AG09309 (cell line): ENCODE results near the gene SPEN.
"Not testable (repeated sequence)": the region's sequence is repeated elsewhere in the genome, so short reads cannot be mapped to it uniquely, and the experiment has no call there.

Experiments used
- DNase-seq: peaks from one replicate; pipeline ENCODE4 v3.0.0-alpha.2; 2010; ENCODE audit warnings: low read depth
- H3K4me3 ChIP-seq: 2 replicates; pipeline ENCODE4 v1.5.1; 2011; ENCODE audit warnings: mild to moderate bottlenecking, low read depth, low read length, moderate library complexity; ENCODE audit not compliant: control insufficient read depth
- TF ChIP-seq, protein P1 (sequence below): IDR thresholded peaks from 2 replicates; pipeline ENCODE4 v1.5.1; 2011; ENCODE audit warnings: mild to moderate bottlenecking, low read depth, low read length, inconsistent platforms; ENCODE audit not compliant: insufficient read depth, control insufficient read depth; ENCODE audit errors: missing control alignments

The SPEN gene

DNA sequence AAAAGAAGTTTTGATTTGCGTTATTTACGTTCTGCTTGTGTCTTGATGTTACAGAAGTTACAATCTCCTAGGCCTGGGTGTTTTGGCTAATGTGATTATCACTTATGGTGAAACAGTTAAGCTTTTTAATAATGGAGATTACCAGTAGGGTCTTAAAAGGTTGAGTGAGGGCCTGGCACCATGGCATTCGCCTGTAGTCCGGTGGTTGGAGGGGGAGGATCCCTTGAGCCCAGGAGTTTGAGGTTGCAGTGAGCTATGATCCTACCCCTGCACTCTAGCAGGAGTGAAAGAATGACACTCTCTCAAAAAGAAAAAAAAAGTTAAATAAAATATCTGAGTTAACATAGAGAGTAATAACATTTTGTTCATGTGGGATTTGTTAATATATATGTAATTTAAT lies 8.8 kb upstream of the SPEN start:
- TF ChIP-seq, protein P1, sequence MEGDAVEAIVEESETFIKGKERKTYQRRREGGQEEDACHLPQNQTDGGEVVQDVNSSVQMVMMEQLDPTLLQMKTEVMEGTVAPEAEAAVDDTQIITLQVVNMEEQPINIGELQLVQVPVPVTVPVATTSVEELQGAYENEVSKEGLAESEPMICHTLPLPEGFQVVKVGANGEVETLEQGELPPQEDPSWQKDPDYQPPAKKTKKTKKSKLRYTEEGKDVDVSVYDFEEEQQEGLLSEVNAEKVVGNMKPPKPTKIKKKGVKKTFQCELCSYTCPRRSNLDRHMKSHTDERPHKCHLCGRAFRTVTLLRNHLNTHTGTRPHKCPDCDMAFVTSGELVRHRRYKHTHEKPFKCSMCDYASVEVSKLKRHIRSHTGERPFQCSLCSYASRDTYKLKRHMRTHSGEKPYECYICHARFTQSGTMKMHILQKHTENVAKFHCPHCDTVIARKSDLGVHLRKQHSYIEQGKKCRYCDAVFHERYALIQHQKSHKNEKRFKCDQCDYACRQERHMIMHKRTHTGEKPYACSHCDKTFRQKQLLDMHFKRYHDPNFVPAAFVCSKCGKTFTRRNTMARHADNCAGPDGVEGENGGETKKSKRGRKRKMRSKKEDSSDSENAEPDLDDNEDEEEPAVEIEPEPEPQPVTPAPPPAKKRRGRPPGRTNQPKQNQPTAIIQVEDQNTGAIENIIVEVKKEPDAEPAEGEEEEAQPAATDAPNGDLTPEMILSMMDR, result no peak
- no peak overlapping the region for H3K4me3 ChIP-seq
- no peak for DNase-seq

DNA sequence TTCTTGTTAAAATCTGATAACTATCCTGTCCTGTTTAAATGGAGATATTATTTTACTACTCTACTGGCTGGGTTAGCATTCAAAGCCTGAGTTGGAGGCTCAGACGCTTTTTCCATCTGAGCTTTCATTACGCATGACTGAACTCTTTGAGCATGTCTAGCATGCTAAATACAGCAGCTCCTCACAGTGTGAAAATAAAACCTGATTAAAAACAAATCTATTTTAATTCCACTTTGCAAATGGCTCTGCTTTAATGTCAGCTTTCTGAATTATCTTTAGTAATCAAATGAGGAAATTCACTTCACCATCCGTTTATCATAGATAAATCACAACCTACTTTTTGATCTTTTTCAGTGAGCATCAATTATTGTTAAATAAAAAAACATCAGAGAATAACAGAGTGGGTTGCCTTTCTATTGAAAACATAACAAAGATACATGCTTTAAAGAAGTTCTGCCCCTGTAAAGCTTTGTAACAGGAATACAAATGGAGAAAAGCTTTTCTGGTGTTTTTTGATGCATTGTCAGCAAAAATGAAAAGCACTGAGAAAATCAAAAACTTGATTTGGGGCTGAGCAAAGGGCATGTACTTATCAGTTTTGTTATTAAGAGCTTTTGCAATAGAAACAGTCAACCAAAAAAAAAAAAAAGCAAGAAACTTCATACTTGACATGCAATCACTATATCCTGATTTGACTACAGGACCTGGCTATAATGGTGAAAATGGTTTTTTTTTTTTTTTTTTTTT lies 3.5 kb upstream of the SPEN start:
- no peak for DNase-seq
- H3K4me3 ChIP-seq, result no peak overlapping the region
- TF ChIP-seq, protein P1, result no peak

DNA sequence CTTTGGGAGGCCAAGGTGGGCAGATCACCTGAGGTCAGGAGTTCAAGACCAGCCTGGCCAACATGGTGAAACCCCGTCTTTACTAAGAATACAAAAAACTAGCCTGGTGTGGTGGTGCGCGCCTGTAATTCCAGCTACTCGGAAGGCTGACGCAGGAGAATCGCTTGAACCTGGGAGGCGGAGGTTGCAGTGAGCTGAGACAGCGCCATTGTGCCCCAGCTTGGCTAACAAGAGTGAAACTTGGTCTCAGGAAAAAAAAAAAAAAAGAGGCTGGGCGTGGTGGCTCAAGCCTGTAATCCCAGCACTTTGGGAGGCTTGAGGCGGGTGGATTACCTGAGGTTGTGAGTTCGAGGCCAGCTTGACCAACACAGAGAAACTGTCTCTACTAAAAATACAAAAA lies 1.5 kb upstream of the SPEN start:
- DNase-seq, H3K4me3 ChIP-seq: not testable (repeated sequence)

DNA sequence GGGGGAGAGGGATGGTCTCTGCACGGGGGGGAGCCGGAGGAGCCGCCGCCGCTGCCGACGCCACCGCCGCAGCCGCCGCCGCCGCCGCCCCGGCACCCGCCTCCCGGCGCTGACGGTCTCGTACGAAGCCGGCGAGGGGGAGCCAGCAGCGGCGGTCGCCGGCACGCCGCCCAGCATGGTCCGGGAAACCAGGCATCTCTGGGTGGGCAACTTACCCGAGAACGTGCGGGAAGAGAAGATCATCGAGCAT lies 311 bp downstream of the SPEN start:
- DNase-seq, result no peak
- H3K4me3 ChIP-seq, result peak overlapping the region; percentile 66
- TF ChIP-seq, protein P1, result no peak

DNA sequence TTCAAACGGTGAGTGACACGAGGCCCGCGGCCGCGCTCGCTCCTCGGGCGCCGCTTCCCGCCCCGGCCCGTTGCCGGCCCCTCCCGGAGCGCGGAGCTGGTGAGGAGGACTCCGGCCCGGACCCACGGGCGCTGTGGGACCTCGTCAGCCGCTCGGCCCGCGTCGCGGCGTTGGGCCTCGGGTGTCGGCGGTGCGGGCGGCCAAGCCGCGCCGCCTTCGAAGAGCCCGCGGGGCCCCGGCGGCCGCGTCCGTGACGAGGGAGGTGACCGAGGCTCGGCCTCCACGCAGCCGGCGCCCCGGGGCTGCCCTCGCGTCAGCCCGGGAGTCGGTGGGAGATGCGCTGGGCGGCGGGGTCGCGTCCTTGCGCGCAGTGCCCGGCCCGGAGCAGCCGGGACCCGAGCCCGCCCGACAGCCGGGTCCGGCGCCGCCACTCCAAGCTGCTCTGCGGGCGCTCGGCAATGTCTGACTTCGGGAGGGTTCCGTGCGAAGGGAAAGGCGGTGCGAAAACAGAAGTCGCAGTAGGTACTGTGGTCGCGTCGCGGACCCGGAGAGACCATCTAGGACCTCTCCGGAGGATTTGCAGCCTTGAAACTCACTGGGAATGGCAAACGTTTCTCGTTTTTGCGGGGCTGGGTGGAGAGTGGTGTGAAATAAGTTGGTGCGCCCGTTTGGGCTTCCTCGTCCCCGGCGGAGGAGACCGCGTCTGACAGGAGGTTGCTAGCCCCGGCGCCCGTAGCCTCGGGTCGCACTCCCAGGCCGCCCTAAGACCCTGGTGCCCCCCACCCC lies 829 bp downstream of the SPEN start:
- H3K4me3 ChIP-seq, result peak overlapping the region; percentile 66
- TF ChIP-seq, protein P1, result no peak
- DNase-seq, result no peak

DNA sequence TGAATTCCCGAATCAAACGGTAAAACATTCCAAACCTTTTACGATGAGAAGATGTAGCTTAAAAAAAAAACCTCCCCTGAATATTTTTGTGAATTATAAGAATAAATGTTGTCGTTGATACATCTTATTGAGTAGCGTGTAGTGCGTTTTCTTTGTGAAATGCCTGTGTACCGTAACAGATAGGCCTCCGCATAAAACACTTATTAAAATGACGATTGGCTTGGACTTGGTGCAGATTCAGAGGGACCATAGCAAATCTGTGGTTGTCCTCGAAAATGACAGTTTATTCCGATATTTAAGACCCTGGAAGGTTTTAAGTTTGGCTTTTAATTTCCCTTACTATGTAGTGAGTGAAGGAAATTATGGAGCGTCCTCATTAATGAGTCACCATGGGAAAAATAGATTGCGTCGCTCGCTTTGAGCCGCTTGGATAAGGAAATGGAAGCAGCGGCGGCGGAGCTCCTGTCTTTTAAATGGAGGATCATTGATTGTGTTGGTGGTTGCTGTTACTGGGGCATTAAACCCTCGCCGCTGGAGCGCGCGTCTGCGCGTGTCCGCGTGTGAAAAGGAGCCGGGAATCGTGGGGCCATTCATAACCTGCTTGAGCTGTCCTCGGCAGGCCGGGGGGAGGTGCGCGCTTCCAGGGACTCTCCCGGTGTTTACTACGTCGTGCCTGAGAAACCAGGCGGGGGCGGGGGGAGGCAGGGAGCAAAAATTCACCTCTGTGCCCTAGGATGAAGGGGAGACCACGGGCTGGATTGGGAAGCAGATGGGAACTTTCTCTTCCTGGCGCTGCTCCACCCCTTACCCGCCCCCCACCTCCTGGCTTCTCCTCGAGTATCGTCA lies 1.6 kb downstream of the SPEN start:
- TF ChIP-seq, protein P1, result no peak
- H3K4me3 ChIP-seq, result peak overlapping the region; percentile 66

More for the DNA sequence above, 1.6 kb downstream of the SPEN start:
- DNase-seq, result no peak
